HepG2 (cell line): ENCODE data around the gene ZFPM1. TPM values are rescaled to one million over a fixed set of nuclear protein-coding genes. Genes with fewer than 3 reads are reported as not detected.

ENCODE experiments used
- CBX2 ChIP-seq, 2 experiments: fragments of 200-600 bp in 1 of 2; sonication (generic); formaldehyde crosslinking in 1 of 2; IDR thresholded peaks; 2 replicates each; pipeline versions ENCODE4 v1.7.0 to v1.8.1; 2018 to 2022; ENCODE audit warnings: low read depth in 2 of 2, low read length in 1 of 2, mild to moderate bottlenecking in 1 of 2, missing genetic modification reagents in 1 of 2
- CTCF ChIP-seq: sonication (generic); formaldehyde crosslinking; IDR thresholded peaks from 2 replicates; pipeline ENCODE4 v1.5.0; 2020; ENCODE audit warnings: mild to moderate bottlenecking, missing genetic modification reagents, moderate library complexity
- GTF2F1 ChIP-seq: fragments of 150-350 bp; IDR thresholded peaks from 2 replicates; pipeline ENCODE4 v1.6.1; 2014; ENCODE audit warnings: low read length
- ISX ChIP-seq: sonication (generic); formaldehyde crosslinking; conservative IDR thresholded peaks from 2 replicates; pipeline ENCODE4 v1.5.0; 2020; ENCODE audit warnings: missing genetic modification reagents
- MEIS2 ChIP-seq: sonication (generic); formaldehyde crosslinking; IDR thresholded peaks from 2 replicates; pipeline ENCODE4 v1.9.0; 2021; ENCODE audit warnings: mild to moderate bottlenecking, missing genetic modification reagents
- PAF1 ChIP-seq: IDR thresholded peaks from 2 replicates; pipeline ENCODE4 v1.6.1; 2016; ENCODE audit warnings: missing genetic modification reagents, missing compliant biosample characterization
- RAD51 ChIP-seq: fragments of 450-650 bp; IDR thresholded peaks from 2 replicates; pipeline ENCODE4 v1.6.1; 2016; ENCODE audit warnings: borderline replicate concordance
- SALL1 ChIP-seq: sonication (generic); formaldehyde crosslinking; IDR thresholded peaks from 2 replicates; pipeline ENCODE4 v1.8.0; 2022; ENCODE audit warnings: mild to moderate bottlenecking, missing genetic modification reagents
- SNAPC2 ChIP-seq: sonication (generic); formaldehyde crosslinking; IDR thresholded peaks from 2 replicates; pipeline ENCODE4 v1.8.1; 2022; ENCODE audit warnings: mild to moderate bottlenecking, missing genetic modification reagents
- SOX13 ChIP-seq, 3 experiments: fragments of 450-650 bp in 1 of 3; sonication (generic) in 1 of 3; formaldehyde crosslinking in 1 of 3; IDR thresholded peaks in 2 of 3; conservative IDR thresholded peaks in 1 of 3; 2 replicates each; pipeline versions ENCODE4 v1.5.0 to v1.6.1; 2016 to 2020; ENCODE audit warnings: antibody characterized with exemption in 1 of 3, mild to moderate bottlenecking in 1 of 3, missing compliant biosample characterization in 1 of 3, missing genetic modification reagents in 1 of 3, moderate library complexity in 1 of 3
- TEAD3 ChIP-seq: optimal IDR thresholded peaks from 2 replicates; pipeline ENCODE3; 2016; ENCODE audit warnings: borderline replicate concordance
- WIZ ChIP-seq: sonication (generic); formaldehyde crosslinking; IDR thresholded peaks from 2 replicates; pipeline ENCODE4 v1.5.1; 2020; ENCODE audit warnings: mild to moderate bottlenecking, missing genetic modification reagents
- ZFP36L2 ChIP-seq: sonication (generic); formaldehyde crosslinking; IDR thresholded peaks from 2 replicates; pipeline ENCODE4 v1.4.0; 2020; ENCODE audit warnings: missing genetic modification reagents
- ZFX ChIP-seq: sonication (generic); formaldehyde crosslinking; IDR thresholded peaks from 2 replicates; pipeline ENCODE4 v1.4.0; 2020; ENCODE audit warnings: mild to moderate bottlenecking, low read depth, missing genetic modification reagents, moderate library complexity
- ZNF143 ChIP-seq: sonication (generic); formaldehyde crosslinking; IDR thresholded peaks from 2 replicates; pipeline ENCODE4 v1.4.0; 2020; ENCODE audit warnings: missing genetic modification reagents
- ZNF451 ChIP-seq: sonication (generic); formaldehyde crosslinking; IDR thresholded peaks from 2 replicates; pipeline ENCODE4 v1.5.0; 2020; ENCODE audit warnings: mild to moderate bottlenecking, missing genetic modification reagents
- ZNF674 ChIP-seq: sonication (generic); formaldehyde crosslinking; IDR thresholded peaks from 2 replicates; pipeline ENCODE4 v1.5.0; 2020; ENCODE audit warnings: low read depth, mild to moderate bottlenecking, missing genetic modification reagents
- ZSCAN25 ChIP-seq: sonication (generic); formaldehyde crosslinking; IDR thresholded peaks from 2 replicates; pipeline ENCODE4 v1.8.0; 2022; ENCODE audit warnings: mild to moderate bottlenecking, missing genetic modification reagents
- polyA plus RNA-seq, 8 experiments: library from polyadenylated mRNA; depleted of rRNA in 3 of 8; stranded (reverse) in 7 of 8; unstranded in 1 of 8; fragments of >200 nt; fragmentation: Illumina TruSeq in 4 of 8; extraction: Trizol in 4 of 8; gene quantifications; 2 replicates each; pipeline versions ENCODE4 v1.2.1 to v1.2.3, GENCODE V29; 2011 to 2016; ENCODE audit warnings: low read depth in 4 of 8, missing spikeins in 1 of 8, mixed read lengths in 1 of 8; ENCODE audit not compliant: insufficient read depth in 1 of 8
- total RNA-seq, 5 experiments: library from RNA; depleted of rRNA; stranded (reverse); fragments of >200 nt; fragmentation: Illumina TruSeq; extraction: Trizol; gene quantifications; 2 replicates each; pipeline ENCODE4 v1.2.3, GENCODE V29; 2016; ENCODE audit warnings: low read depth in 1 of 5
- TF ChIP-seq, protein P1 (sequence below): sonication (generic); formaldehyde crosslinking; conservative IDR thresholded peaks from 2 replicates; pipeline ENCODE4 v1.8.0; 2022; ENCODE audit warnings: mild to moderate bottlenecking, moderate library complexity, missing genetic modification reagents
- TF ChIP-seq, protein P2 (sequence below): IDR thresholded peaks from 2 replicates; pipeline ENCODE4 v1.6.1; 2016; ENCODE audit warnings: missing genetic modification reagents, missing compliant biosample characterization
- TF ChIP-seq, protein P3 (sequence below): sonication (generic); formaldehyde crosslinking; IDR thresholded peaks from 2 replicates; pipeline ENCODE4 v1.4.0; 2020; ENCODE audit warnings: mild to moderate bottlenecking, low read depth, missing genetic modification reagents
- TF ChIP-seq, protein P4 (sequence below): sonication (generic); formaldehyde crosslinking; IDR thresholded peaks from 2 replicates; pipeline ENCODE4 v1.4.0; 2020; ENCODE audit warnings: low read depth, mild to moderate bottlenecking, missing genetic modification reagents
- TF ChIP-seq, protein P5 (sequence below): sonication (generic); formaldehyde crosslinking; IDR thresholded peaks from 2 replicates; pipeline ENCODE4 v1.4.0; 2020; ENCODE audit warnings: mild to moderate bottlenecking, missing genetic modification reagents

The ZFPM1 gene
- total and polyA plus RNA-seq, 2 of the 13 experiments (the other 11 are each of a cell fraction or from before 2014, with no cell fraction given): 1.3 to 3.8 TPM

DNA sequence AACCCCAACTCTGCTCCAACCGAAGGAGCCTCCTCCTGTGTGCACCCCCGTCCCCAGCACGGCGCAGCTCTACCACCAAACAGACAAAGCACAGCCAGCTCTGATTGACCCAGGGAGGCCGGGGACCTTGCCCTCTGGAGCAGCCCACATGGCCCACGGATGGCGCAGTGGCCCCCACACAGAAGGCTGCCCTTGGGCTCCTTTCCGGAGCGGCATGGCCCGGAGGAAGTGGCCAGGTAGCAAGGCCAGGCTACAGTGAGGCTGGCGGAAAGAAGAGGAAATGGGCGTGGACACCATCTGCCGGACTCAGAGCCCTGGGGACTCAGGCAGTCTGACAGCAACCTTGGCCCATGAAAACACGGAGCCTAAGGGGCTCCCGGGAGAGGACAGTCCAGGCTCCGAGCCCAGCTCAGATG, 97.2 kb downstream of the ZFPM1 start (continued):
- TF ChIP-seq, protein P1, sequence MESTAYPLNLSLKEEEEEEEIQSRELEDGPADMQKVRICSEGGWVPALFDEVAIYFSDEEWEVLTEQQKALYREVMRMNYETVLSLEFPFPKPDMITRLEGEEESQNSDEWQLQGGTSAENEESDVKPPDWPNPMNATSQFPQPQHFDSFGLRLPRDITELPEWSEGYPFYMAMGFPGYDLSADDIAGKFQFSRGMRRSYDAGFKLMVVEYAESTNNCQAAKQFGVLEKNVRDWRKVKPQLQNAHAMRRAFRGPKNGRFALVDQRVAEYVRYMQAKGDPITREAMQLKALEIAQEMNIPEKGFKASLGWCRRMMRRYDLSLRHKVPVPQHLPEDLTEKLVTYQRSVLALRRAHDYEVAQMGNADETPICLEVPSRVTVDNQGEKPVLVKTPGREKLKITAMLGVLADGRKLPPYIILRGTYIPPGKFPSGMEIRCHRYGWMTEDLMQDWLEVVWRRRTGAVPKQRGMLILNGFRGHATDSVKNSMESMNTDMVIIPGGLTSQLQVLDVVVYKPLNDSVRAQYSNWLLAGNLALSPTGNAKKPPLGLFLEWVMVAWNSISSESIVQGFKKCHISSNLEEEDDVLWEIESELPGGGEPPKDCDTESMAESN: no peak
- TF ChIP-seq ZFX (peak; percentile 79; the same call in 1 of the 2 replicates), RAD51 (no peak), WIZ (CRISPR knock-in tag) (no peak), SOX13 (IDR thresholded peaks at IDR 0.05) (no peak), SOX13 (CRISPR knock-in tag; conservative IDR thresholded peaks at IDR 0.05 in 1 of 2, IDR thresholded peaks at IDR 0.05 in 1 of 2) (no peak), ZNF451 (no peak), ZFP36L2 (CRISPR knock-in tag) (no peak), SALL1 (CRISPR knock-in tag) (peak; percentile 82), ZNF674 (no peak), ZNF143 (no peak), CBX2 (IDR thresholded peaks at IDR 0.05; ENCODE audit: low read depth, low read length) (no peak), CBX2 (CRISPR knock-in tag; IDR thresholded peaks at IDR 0.05; ENCODE audit: low read depth) (peak; percentile 36; the same call in 1 of the 2 replicates), PAF1 (CRISPR knock-in tag) (no peak), GTF2F1 (no peak), MEIS2 (CRISPR knock-in tag) (no peak), TEAD3 (CRISPR knock-in tag) (peak; percentile 8), ZSCAN25 (CRISPR knock-in tag) (no peak), CTCF (CRISPR knock-in tag) (peak; percentile 25; the same call in 1 of the 2 replicates), ISX (CRISPR knock-in tag) (no peak), SNAPC2 (CRISPR knock-in tag) (no peak)
- TF ChIP-seq, protein P2, sequence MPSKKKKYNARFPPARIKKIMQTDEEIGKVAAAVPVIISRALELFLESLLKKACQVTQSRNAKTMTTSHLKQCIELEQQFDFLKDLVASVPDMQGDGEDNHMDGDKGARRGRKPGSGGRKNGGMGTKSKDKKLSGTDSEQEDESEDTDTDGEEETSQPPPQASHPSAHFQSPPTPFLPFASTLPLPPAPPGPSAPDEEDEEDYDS (CRISPR knock-in tag): no peak
- TF ChIP-seq, protein P3, sequence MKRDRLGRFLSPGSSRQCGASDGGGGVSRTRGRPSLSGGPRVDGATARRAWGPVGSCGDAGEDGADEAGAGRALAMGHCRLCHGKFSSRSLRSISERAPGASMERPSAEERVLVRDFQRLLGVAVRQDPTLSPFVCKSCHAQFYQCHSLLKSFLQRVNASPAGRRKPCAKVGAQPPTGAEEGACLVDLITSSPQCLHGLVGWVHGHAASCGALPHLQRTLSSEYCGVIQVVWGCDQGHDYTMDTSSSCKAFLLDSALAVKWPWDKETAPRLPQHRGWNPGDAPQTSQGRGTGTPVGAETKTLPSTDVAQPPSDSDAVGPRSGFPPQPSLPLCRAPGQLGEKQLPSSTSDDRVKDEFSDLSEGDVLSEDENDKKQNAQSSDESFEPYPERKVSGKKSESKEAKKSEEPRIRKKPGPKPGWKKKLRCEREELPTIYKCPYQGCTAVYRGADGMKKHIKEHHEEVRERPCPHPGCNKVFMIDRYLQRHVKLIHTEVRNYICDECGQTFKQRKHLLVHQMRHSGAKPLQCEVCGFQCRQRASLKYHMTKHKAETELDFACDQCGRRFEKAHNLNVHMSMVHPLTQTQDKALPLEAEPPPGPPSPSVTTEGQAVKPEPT (CRISPR knock-in tag): no peak
- TF ChIP-seq, protein P4, sequence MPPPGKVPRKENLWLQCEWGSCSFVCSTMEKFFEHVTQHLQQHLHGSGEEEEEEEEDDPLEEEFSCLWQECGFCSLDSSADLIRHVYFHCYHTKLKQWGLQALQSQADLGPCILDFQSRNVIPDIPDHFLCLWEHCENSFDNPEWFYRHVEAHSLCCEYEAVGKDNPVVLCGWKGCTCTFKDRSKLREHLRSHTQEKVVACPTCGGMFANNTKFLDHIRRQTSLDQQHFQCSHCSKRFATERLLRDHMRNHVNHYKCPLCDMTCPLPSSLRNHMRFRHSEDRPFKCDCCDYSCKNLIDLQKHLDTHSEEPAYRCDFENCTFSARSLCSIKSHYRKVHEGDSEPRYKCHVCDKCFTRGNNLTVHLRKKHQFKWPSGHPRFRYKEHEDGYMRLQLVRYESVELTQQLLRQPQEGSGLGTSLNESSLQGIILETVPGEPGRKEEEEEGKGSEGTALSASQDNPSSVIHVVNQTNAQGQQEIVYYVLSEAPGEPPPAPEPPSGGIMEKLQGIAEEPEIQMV (CRISPR knock-in tag): no peak
- TF ChIP-seq, protein P5, sequence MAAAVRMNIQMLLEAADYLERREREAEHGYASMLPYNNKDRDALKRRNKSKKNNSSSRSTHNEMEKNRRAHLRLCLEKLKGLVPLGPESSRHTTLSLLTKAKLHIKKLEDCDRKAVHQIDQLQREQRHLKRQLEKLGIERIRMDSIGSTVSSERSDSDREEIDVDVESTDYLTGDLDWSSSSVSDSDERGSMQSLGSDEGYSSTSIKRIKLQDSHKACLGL: no peak; the same call in 1 of the 2 replicates
